Measurements from ENCODE around the gene PDIA5.

- TF ChIP-seq CTCF (conservative IDR thresholded peaks at IDR 0.05; ENCODE audit: low read depth, low read length) (no peak), EZH2 (IDR thresholded peaks at IDR 0.05; ENCODE audit: borderline replicate concordance, low read depth, low read length, poor library complexity, severe bottlenecking) (no peak)
Measured at GRCh38 chr3:123104550-123104949, 37.7 kb downstream of the PDIA5 start.

All from A673 (cell line).